Measurements from ENCODE around the gene NSMCE1. TPM values are rescaled to one million over a fixed set of nuclear protein-coding genes. Genes with fewer than 3 reads are reported as not detected.

NSMCE1 gene
- total RNA-seq, 1 donor from 2014 or later, result 21.0 TPM

- no peak for DNase-seq (ENCODE audit: low spot score)
- peaks cover 49% of the 10 kb centered on the region for H3K4me1 Mint-ChIP-seq (ENCODE audit: unreplicated experiment)
- TF ChIP-seq, protein P1, sequence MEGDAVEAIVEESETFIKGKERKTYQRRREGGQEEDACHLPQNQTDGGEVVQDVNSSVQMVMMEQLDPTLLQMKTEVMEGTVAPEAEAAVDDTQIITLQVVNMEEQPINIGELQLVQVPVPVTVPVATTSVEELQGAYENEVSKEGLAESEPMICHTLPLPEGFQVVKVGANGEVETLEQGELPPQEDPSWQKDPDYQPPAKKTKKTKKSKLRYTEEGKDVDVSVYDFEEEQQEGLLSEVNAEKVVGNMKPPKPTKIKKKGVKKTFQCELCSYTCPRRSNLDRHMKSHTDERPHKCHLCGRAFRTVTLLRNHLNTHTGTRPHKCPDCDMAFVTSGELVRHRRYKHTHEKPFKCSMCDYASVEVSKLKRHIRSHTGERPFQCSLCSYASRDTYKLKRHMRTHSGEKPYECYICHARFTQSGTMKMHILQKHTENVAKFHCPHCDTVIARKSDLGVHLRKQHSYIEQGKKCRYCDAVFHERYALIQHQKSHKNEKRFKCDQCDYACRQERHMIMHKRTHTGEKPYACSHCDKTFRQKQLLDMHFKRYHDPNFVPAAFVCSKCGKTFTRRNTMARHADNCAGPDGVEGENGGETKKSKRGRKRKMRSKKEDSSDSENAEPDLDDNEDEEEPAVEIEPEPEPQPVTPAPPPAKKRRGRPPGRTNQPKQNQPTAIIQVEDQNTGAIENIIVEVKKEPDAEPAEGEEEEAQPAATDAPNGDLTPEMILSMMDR (IDR thresholded peaks at IDR 0.05; ENCODE audit: unreplicated experiment), result no peak
- H3K27me3 Mint-ChIP-seq (ENCODE audit: unreplicated experiment), result peaks cover 8% of the 10 kb centered on the region
- H3K4me3 Mint-ChIP-seq (ENCODE audit: unreplicated experiment), result no peak overlapping the region
- no peak overlapping the region for H3K27ac Mint-ChIP-seq (ENCODE audit: unreplicated experiment)
- H3K9me3 Mint-ChIP-seq (ENCODE audit: unreplicated experiment), result no peaks in the 10 kb centered on the region
- H3K36me3 Mint-ChIP-seq (ENCODE audit: low read depth, unreplicated experiment), result peaks cover 8% of the 10 kb centered on the region
Observed at GRCh38 chr16:27242398-27242797, 26.2 kb downstream of the NSMCE1 start.

DNA sequence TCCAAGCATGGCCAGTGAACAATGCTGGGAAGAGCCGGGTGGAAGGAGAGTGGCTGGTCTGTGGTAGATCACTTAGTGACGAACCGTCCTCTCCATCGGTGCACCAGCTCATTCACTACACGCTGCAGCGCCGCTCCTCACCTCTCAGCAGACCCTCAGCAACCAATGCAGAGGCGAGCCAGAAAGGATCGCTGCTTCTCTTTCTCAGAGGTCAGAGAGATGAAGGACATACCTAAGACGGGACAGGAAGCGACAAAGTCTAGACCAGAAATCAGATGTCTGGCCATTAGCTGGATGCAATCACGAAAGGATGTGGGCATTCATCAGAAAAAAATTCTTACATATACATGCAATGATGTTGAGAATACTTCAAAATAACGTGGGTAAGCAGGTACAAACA is 26.9 kb downstream of the NSMCE1 start:
- peaks cover 8% of the 10 kb centered on the region for H3K36me3 Mint-ChIP-seq (ENCODE audit: low read depth, unreplicated experiment)
- TF ChIP-seq, protein P1 (IDR thresholded peaks at IDR 0.05; ENCODE audit: unreplicated experiment), result no peak
- H3K4me3 Mint-ChIP-seq (ENCODE audit: unreplicated experiment), result no peak overlapping the region
- no peak overlapping the region for H3K27ac Mint-ChIP-seq (ENCODE audit: unreplicated experiment)
- H3K27me3 Mint-ChIP-seq (ENCODE audit: unreplicated experiment), result peaks cover 11% of the 10 kb centered on the region
- H3K9me3 Mint-ChIP-seq (ENCODE audit: unreplicated experiment), result no peaks in the 10 kb centered on the region
- no peak for DNase-seq (ENCODE audit: low spot score)
- H3K4me1 Mint-ChIP-seq (ENCODE audit: unreplicated experiment), result peaks cover 56% of the 10 kb centered on the region

- Mint-ChIP-seq H3K4me1 (ENCODE audit: unreplicated experiment) (peaks cover 58% of the 10 kb centered on the region), H3K27me3 (ENCODE audit: unreplicated experiment) (peaks cover 13% of the 10 kb centered on the region), H3K9me3 (ENCODE audit: unreplicated experiment) (no peaks in the 10 kb centered on the region), H3K27ac (ENCODE audit: unreplicated experiment) (no peak overlapping the region), H3K4me3 (ENCODE audit: unreplicated experiment) (no peak overlapping the region), H3K36me3 (ENCODE audit: low read depth, unreplicated experiment) (peaks cover 8% of the 10 kb centered on the region)
- TF ChIP-seq, protein P1 (IDR thresholded peaks at IDR 0.05; ENCODE audit: unreplicated experiment), result no peak
- no peak for DNase-seq (ENCODE audit: low spot score)
Observed at GRCh38 chr16:27240948-27241531, 27.5 kb downstream of the NSMCE1 start.

DNA sequence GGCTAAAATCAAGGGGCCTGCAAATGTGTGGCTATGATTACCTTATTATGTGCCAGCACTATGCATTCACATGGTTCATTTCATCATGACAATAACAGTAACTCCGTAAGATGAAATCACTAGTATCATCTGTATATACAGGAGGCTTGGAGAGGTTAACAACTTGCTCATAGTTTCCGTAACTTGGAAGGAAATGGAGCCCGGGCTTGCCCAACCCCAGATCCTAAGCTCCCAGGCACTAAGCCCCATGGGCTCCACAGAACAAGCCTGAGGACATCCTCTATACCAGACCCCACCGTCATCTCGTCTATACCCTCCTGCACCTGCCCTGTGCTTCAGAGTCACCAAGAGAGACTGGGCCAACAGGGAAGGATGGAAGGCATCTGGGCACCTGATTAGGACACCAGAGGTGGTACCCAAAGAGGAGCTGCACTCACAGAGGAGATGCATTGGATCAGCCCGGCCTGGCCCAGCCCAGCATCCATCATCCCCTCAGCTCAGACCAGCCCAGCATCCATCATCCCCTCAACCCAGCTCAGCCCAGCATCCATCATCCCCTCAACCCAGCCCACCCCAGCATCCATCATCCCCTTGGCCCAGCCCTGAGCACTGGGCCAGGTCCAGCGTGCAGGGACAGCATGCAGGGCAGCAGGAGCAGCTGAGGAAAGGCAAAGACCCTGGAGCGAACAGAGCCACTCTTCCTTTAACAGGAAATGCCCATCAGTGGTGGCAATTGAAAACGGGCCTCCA is 28.5 kb downstream of the NSMCE1 start:
- Mint-ChIP-seq H3K27me3 (ENCODE audit: unreplicated experiment) (peaks cover 13% of the 10 kb centered on the region), H3K36me3 (ENCODE audit: low read depth, unreplicated experiment) (peaks cover 10% of the 10 kb centered on the region), H3K4me1 (ENCODE audit: unreplicated experiment) (peaks cover 63% of the 10 kb centered on the region), H3K4me3 (ENCODE audit: unreplicated experiment) (no peak overlapping the region), H3K9me3 (ENCODE audit: unreplicated experiment) (no peaks in the 10 kb centered on the region), H3K27ac (ENCODE audit: unreplicated experiment) (no peak overlapping the region)
- TF ChIP-seq, protein P1 (IDR thresholded peaks at IDR 0.05; ENCODE audit: unreplicated experiment), result no peak
- DNase-seq (ENCODE audit: low spot score), result no peak

DNA sequence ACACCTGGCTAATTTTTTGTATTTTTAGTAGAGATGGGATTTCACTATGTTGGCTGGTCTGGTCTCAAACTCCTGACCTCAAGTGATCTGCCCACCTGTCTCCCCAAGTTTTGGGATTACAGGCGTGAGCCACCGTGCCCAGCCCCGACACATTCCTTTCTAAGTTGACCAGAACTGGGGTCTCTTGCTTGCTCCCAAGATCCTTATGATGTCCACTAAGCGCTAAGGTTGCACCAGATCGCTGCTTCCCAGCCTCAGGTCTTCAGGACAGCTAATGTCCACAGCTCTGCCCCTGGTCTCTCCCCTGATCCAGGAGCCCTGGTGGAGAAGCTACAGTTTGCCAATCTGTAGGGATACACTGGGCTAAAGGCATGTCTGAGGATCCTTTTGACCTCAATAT is 29.5 kb downstream of the NSMCE1 start:
- H3K27ac Mint-ChIP-seq (ENCODE audit: unreplicated experiment), result no peak overlapping the region
- peaks cover 57% of the 10 kb centered on the region for H3K4me1 Mint-ChIP-seq (ENCODE audit: unreplicated experiment)
- no peak overlapping the region for H3K4me3 Mint-ChIP-seq (ENCODE audit: unreplicated experiment)
- TF ChIP-seq, protein P1 (IDR thresholded peaks at IDR 0.05; ENCODE audit: unreplicated experiment), result no peak
- no peaks in the 10 kb centered on the region for H3K9me3 Mint-ChIP-seq (ENCODE audit: unreplicated experiment)
- H3K36me3 Mint-ChIP-seq (ENCODE audit: low read depth, unreplicated experiment), result peaks cover 13% of the 10 kb centered on the region
- no peak for DNase-seq (ENCODE audit: low spot score)
- peaks cover 13% of the 10 kb centered on the region for H3K27me3 Mint-ChIP-seq (ENCODE audit: unreplicated experiment)
